Measurements from ENCODE around the gene RAB8B. TPM values are rescaled to one million over a fixed set of nuclear protein-coding genes. Genes with fewer than 3 reads are reported as not detected.

Gene RAB8B
- total RNA-seq, 2 donors from 2014 or later, result 55.2 to 64.1 TPM

DNA sequence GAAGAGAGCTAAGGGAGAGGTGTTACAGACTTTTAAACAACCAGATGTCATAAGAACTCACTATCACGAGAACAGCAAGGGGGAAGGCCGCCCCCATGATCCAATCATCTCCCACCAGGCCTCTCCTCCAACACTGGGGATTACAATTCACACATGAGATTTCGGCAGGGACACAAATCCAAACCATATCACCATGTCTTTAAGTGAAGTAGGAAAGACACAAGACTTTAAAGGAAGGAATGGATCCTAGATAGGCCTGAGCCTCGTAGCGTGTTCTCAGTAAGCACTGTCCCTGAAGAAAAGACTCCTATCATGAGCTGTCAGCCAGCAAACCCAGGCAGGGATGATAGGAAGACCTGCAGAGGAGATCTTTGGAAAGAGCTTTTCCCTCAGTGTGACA, 17.0 kb upstream of the RAB8B start:
- DNase-seq (ENCODE audit: low spot score) (no peak), ATAC-seq (ENCODE audit: insufficient number of reproducible peaks, low FRiP score, low read depth) (no peak)
- no peaks in the 10 kb centered on the region for H3K27me3 ChIP-seq (replicated peaks; ENCODE audit: insufficient read depth)
- no peak for TF ChIP-seq CTCF (IDR thresholded peaks at IDR 0.05)
- no peak overlapping the region for H3K4me3 ChIP-seq
- H3K36me3 ChIP-seq, result no peaks in the 10 kb centered on the region
- H3K9me3 ChIP-seq, result no peaks in the 10 kb centered on the region
- H3K27ac ChIP-seq, result no peak overlapping the region
- no peaks in the 10 kb centered on the region for H3K4me1 ChIP-seq (ENCODE audit: control insufficient read depth in 1 of 2, low read depth in 2 of 2)

DNA sequence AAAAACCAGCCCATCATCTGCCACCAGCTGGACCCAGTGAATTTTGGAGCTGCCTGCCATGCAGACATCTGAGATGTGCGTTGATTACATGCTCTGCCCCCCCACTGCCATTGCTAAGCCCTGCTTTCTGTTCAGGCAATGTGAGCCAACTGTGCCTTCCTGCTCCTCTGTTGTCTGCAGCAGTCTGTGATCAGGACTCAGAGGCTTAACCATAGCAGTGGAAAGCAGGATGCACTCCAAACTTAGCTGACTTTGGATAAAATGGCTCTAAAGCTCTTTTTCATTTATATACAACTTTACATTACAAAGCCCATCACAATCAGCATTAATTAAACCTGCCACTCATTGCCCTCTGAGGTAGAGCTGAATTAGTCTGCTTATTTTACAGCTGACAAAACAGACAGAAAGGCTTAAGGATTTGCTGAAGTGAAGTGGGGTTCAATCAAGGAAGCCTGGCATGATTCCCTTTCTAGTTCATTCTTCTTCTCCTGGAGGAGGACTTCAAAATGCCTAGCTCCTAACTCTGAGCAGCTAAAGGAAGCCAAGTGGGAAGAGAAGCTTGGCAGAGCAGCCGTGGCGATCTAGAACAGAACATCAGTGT, 16.5 kb upstream of the RAB8B start:
- Histone ChIP-seq H3K9me3 (no peaks in the 10 kb centered on the region), H3K27me3 (replicated peaks; ENCODE audit: insufficient read depth) (no peaks in the 10 kb centered on the region), H3K36me3 (no peaks in the 10 kb centered on the region), H3K27ac (no peak overlapping the region), H3K4me3 (no peak overlapping the region), H3K4me1 (ENCODE audit: control insufficient read depth in 1 of 2, low read depth in 2 of 2) (no peaks in the 10 kb centered on the region)
- TF ChIP-seq CTCF (IDR thresholded peaks at IDR 0.05), result no peak
- DNase-seq (ENCODE audit: low spot score) (no peak), ATAC-seq (ENCODE audit: insufficient number of reproducible peaks, low FRiP score, low read depth) (no peak)

- ATAC-seq (ENCODE audit: insufficient number of reproducible peaks, low FRiP score, low read depth) (no peak), DNase-seq (ENCODE audit: low spot score) (no peak)
- no peak for TF ChIP-seq CTCF (IDR thresholded peaks at IDR 0.05)
- Histone ChIP-seq H3K27me3 (replicated peaks; ENCODE audit: insufficient read depth) (no peaks in the 10 kb centered on the region), H3K4me1 (ENCODE audit: control insufficient read depth in 1 of 2, low read depth in 2 of 2) (no peaks in the 10 kb centered on the region), H3K4me3 (no peak overlapping the region), H3K9me3 (no peaks in the 10 kb centered on the region), H3K27ac (no peak overlapping the region), H3K36me3 (no peaks in the 10 kb centered on the region)
Observed at GRCh38 chr15:63176302-63176701, 13.1 kb upstream of the RAB8B start.

DNA sequence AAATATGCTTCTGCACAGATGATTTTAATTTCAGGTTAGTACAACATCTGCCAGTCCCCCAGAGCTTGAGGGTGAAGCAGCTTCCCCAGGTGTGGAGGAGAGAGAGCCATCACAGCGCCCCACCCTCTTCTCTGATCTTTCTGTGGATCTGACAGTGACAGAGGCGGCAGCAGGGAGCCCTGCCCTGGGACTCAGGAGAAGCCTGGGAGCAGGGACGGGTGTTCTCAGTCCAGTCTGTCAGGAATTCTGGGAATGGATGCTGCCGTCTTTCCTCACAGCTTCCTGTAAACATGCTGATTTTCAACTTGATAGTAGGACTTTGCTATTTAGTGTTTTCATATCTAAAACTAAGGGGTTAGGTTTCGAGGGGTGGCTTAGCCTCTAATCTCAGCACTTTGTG, 11.4 kb upstream of the RAB8B start:
- no peak for TF ChIP-seq CTCF (IDR thresholded peaks at IDR 0.05)
- Histone ChIP-seq H3K27ac (no peak overlapping the region), H3K9me3 (no peaks in the 10 kb centered on the region), H3K4me1 (ENCODE audit: control insufficient read depth in 1 of 2, low read depth in 2 of 2) (no peaks in the 10 kb centered on the region), H3K27me3 (replicated peaks; ENCODE audit: insufficient read depth) (no peaks in the 10 kb centered on the region), H3K4me3 (no peak overlapping the region), H3K36me3 (no peaks in the 10 kb centered on the region)
- no peak for ATAC-seq (ENCODE audit: insufficient number of reproducible peaks, low FRiP score, low read depth)
- no peak for DNase-seq (ENCODE audit: low spot score)

- ATAC-seq (ENCODE audit: insufficient number of reproducible peaks, low FRiP score, low read depth) (no peak), DNase-seq (ENCODE audit: low spot score) (no peak)
- Histone ChIP-seq H3K27ac (no peak overlapping the region), H3K36me3 (no peaks in the 10 kb centered on the region), H3K9me3 (no peaks in the 10 kb centered on the region), H3K27me3 (replicated peaks; ENCODE audit: insufficient read depth) (no peaks in the 10 kb centered on the region), H3K4me3 (no peak overlapping the region), H3K4me1 (ENCODE audit: control insufficient read depth in 1 of 2, low read depth in 2 of 2) (no peaks in the 10 kb centered on the region)
- no peak for TF ChIP-seq CTCF (IDR thresholded peaks at IDR 0.05)
Observed at GRCh38 chr15:63180746-63181145, 8.7 kb upstream of the RAB8B start.

Measured in thoracic aorta (tissue), 2 donors.